Kidney epithelial cell (primary cell): Measurements from ENCODE around the gene DAPK1. TPM values are rescaled to one million over a fixed set of nuclear protein-coding genes. Genes with fewer than 3 reads are reported as not detected.

ENCODE experiments used
- DNase-seq: peaks from one replicate; pipeline ENCODE4 v3.0.0-alpha.2; 2010; ENCODE audit warnings: low read depth
- H3K27me3 ChIP-seq: 2 replicates; pipeline ENCODE4 v1.6.0; 2011; ENCODE audit warnings: low read length; ENCODE audit not compliant: control insufficient read depth, insufficient read depth
- H3K36me3 ChIP-seq: 2 replicates; pipeline ENCODE4 v1.5.1; 2011; ENCODE audit warnings: low read length; ENCODE audit not compliant: control insufficient read depth, insufficient read depth
- H3K4me3 ChIP-seq: 2 replicates; pipeline ENCODE4 v1.5.1; 2011; ENCODE audit warnings: low read depth, mild to moderate bottlenecking, control low read depth, low read length
- CTCF ChIP-seq: IDR thresholded peaks from 2 replicates; pipeline ENCODE4 v1.5.1; 2011; ENCODE audit warnings: mild to moderate bottlenecking, moderate library complexity, low read length, control low read depth, inconsistent platforms; ENCODE audit not compliant: insufficient read depth, poor library complexity, severe bottlenecking
- total RNA-seq: library from RNA; depleted of rRNA; stranded (reverse); fragments of >200 nt; gene quantifications from 2 replicates; pipeline ENCODE4 v1.2.3, GENCODE V29; 2015

The DAPK1 gene
- total RNA-seq, 1 donor from 2014 or later = 23.5 TPM

GRCh38 chr9:87587864-87588263 lies 90.2 kb downstream of the DAPK1 start:
- TF ChIP-seq CTCF = no peak
- DNase-seq = no peak
- no peaks in the 10 kb centered on the region for H3K36me3 ChIP-seq
- no peak overlapping the region for H3K4me3 ChIP-seq
- no peaks in the 10 kb centered on the region for H3K27me3 ChIP-seq

GRCh38 chr9:87588339-87588738 lies 90.7 kb downstream of the DAPK1 start:
- Histone ChIP-seq H3K27me3 (no peaks in the 10 kb centered on the region), H3K36me3 (no peaks in the 10 kb centered on the region), H3K4me3 (no peak overlapping the region)
- no peak for DNase-seq
- no peak for TF ChIP-seq CTCF

- TF ChIP-seq CTCF = no peak
- no peaks in the 10 kb centered on the region for H3K36me3 ChIP-seq
- DNase-seq = no peak
- no peaks in the 10 kb centered on the region for H3K27me3 ChIP-seq
- no peak overlapping the region for H3K4me3 ChIP-seq
Measured at GRCh38 chr9:87590996-87591395, 93.3 kb downstream of the DAPK1 start.

- Histone ChIP-seq H3K27me3 (no peaks in the 10 kb centered on the region), H3K4me3 (no peak overlapping the region), H3K36me3 (no peaks in the 10 kb centered on the region)
- DNase-seq = peak; percentile 28
- no peak for TF ChIP-seq CTCF
Measured at GRCh38 chr9:87592554-87593358, 95.1 kb downstream of the DAPK1 start.

- TF ChIP-seq CTCF = no peak
- H3K36me3 ChIP-seq = no peaks in the 10 kb centered on the region
Measured at GRCh38 chr9:87593359-87593980, 95.8 kb downstream of the DAPK1 start.

More at GRCh38 chr9:87593359-87593980, 95.8 kb downstream of the DAPK1 start:
- no peak for DNase-seq
- Histone ChIP-seq H3K4me3 (no peak overlapping the region), H3K27me3 (no peaks in the 10 kb centered on the region)
